Activated CD8-positive, alpha-beta memory T cell treated with anti-CD3 and anti-CD28 coated beads, Interleukin-2, amount 50 U/mL, for 1 hour (primary cell): ENCODE measurements around the gene RGS7.
"Not testable (repeated sequence)": the region's sequence is repeated elsewhere in the genome, so short reads cannot be mapped to it uniquely, and the experiment has no call there.

ENCODE experiments used
- DNase-seq: peaks from one replicate; pipeline ENCODE4 v3.0.0-alpha.2; 2020; ENCODE audit errors: extremely low read depth

RGS7 gene

GRCh38 chr1:240784776-240785175 lies 572.2 kb downstream of the RGS7 start:
- no peak for DNase-seq

DNA sequence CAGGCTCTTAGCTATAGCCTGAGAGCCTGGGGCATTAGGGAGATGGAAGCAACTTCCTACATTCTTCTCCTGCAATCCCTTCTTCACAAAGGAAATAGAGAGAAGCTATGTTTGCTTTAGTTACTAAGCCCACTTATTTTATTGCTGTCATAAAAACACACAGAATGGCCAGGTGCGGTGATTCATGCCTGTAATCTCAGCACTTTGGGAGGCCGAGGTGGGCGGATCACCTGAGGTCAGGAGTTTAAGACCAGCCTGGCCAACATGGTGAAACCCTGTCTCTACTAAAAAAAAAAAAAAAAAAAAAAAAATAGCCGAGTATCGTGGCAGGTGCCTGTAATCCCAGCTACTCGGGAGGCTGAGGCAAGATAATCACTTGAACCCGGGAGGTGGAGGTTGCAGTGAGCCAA lies 573.3 kb downstream of the RGS7 start:
- DNase-seq = not testable (repeated sequence)

DNA sequence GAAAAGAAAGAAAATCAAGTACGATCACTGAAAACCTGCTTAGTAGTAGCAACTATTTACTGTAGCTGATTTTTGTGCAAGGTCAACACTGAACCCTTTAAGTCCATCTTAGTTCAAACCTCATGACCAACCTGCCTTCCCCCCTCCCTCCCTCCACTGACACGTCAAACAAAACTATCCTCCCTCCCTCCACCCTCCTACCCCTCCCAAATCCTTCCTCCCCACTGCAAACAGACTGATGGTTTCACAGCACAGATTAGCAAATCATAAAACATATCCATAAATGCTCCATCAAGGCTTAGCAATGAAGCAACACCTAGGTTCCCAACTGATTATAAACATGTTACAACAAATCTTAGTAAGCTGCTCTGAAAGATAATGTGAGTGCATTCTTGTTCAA lies 580.8 kb downstream of the RGS7 start:
- no peak for DNase-seq

DNA sequence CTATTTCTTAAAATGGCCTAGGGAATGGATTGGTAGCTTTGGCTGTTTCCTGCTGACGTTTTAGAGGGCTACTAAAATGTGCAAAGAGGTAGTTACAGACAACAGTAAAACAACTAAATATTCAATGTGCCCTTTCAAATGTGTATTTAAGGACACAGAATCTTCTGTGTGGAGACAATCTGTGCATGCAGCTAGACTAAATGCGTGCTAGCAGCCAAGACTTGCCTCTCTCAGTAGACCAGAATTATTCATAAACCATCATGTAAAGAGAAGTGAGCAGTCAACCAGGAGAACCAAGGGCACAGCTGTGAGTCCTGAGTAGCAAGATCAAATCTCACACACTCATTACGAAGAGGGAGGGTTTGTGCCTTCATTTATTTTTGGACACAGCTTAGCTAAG lies 584.9 kb downstream of the RGS7 start:
- no peak for DNase-seq

GRCh38 chr1:240771450-240771849 lies 585.6 kb downstream of the RGS7 start:
- DNase-seq = no peak

DNA sequence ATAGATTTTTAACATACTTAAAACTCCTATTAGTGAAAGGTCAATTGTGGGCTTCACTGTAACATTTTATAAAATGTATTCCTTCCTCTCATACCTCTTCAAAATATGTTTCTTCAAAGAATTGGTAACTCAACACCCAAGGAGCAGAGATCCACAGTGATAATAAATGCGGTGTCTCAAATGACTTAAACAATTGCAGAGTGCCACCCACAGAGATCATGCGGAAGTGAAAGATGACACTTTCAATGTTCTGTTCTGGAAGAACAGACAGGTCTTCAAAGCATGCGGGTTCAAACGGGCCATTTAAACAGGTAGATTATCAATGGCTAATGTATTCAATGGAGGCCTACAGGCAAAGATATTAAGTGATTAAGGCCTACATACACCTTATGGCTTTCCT lies 588.0 kb downstream of the RGS7 start:
- DNase-seq = no peak

DNA sequence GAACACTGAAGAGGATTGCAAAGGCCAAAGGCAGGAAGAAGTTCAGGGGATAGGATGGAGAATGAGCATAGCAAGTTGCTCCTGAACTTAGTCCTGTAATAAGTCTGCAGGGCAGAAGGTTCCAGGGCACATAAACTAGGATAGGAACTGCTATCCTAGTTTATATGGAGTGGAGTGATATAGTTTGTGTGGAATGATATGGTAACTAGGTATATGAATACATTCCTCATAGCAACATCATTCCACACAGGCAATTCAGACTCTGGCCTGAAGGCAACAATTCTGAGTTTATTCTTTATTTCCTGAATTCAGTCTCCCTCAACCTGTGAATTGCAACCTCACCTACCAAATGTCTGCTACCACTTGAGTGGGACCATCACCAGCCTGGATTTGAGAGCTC lies 590.2 kb downstream of the RGS7 start:
- no peak for DNase-seq

DNA sequence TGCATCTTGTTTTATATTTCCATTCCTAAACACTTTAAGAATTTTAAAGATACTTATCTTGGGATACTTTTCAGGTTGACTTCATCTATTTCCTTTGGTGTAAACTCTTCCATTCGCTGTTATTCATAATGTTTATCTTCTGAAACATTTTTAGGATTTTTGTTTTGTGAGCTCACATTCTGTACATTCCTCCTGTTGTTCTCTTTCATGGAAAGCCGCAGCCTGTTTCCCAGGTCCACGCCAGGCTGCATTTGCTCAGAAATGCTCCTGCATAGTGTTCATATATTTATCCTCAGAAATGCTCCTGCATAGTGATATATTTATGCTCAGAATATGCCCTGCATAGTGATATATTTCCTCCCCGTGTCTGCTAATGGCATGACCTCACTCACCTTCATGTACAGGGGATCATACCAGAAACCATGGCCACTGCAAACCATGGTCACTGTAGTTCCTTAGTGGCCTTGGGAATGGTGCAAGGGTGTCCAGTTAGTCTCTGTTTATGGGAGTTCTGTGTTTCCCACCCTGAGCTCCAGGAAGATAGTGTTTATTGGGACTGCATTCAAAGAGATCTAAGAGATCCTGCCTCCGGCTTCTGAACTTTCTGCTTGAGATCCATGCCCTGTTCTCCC lies 591.2 kb downstream of the RGS7 start:
- no peak for DNase-seq

DNA sequence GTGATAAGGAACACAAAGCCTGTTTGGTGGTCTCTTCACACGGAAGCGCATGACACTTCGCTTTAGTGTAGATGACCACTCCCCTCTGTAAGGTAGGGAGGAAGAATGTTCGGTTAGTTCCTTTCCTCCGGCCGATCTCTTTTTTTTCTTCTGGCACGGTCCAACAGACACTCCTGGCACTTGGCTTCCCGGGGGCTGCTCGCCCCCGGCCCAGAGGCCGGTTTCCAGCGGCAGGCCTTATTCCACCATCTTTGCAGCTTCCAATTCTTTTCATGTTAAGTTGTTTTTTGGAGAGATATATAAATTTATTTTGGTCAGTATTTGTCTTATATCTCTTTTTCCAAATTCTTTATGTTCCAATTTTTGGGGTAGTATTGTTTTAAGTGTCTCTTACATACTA lies 593.2 kb downstream of the RGS7 start:
- no peak for DNase-seq

- DNase-seq = not testable (repeated sequence)
Observed at GRCh38 chr1:240763095-240763494, 593.9 kb downstream of the RGS7 start.

DNA sequence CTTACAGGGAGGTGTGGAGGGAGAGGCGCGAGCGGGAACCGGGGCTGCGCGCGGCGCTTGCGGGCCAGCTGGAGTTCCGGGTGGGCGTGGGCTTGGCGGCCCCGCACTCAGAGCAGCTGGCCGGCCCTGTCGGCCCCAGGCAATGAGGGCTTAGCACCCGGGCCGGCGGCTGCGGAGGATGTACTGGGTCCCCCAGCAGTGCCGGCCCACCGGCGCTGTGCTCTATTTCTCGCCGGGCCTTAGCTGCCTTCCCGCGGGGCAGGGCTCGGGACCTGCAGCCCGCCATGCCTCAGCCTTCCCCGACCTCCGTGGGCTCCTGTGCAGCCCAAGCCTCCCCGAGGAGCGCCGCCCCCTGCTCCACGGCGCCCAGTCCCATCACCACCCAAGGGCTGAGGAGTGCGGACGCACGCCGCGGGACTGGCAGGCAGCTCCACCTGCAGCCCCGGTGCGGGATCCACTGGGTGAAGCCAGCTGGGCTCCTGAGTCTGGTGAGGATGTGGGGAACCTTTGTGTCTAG lies 594.5 kb downstream of the RGS7 start:
- not testable (repeated sequence) for DNase-seq

DNA sequence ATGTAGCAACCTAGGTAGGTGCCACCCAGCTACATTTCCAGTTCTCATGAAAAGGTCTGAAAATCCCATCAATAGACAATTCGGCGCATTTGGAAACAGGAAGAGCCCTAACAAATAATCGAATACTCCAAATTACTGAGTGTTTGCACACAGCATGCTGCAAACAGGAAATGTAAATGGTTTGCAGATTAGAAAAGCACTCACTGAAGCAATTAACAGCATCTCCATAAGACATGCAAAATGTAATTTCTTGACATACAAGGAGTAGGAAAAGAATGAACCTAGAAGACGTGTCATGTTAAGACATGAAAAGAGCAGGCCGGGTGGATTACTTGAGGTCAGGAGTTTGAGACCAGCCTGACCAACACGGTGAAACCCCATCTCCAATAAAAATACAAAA lies 598.2 kb downstream of the RGS7 start:
- DNase-seq = not testable (repeated sequence)

- no peak for DNase-seq
Observed at GRCh38 chr1:240758296-240758695, 598.7 kb downstream of the RGS7 start.

- DNase-seq = no peak
Observed at GRCh38 chr1:240747907-240748306, 609.1 kb downstream of the RGS7 start.

- no peak for DNase-seq
Observed at GRCh38 chr1:240743705-240744104, 613.3 kb downstream of the RGS7 start.

GRCh38 chr1:240739754-240740153 lies 617.3 kb downstream of the RGS7 start:
- DNase-seq = no peak

- DNase-seq = no peak
Observed at GRCh38 chr1:240739139-240739538, 617.9 kb downstream of the RGS7 start.

GRCh38 chr1:240737766-240738265 lies 619.2 kb downstream of the RGS7 start:
- no peak for DNase-seq

GRCh38 chr1:240737298-240737697 lies 619.7 kb downstream of the RGS7 start:
- no peak for DNase-seq

DNA sequence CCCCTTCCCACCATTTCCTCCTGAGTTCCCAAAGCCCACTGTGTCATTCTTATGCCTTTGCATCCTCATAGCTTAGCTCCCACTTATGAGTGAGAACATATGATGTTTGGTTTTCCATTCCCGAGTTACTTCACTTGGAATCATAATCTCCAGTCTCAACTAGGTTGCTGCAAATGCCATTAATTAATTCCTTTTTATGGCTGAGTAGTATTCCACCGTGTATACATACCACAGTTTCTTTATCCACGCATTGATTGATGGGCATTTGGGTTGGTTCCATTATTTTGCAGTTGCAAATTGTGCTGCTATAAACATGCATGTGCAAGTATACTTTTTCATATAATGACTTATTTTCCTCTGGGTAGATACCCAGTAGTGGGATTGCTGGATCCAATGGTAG lies 622.3 kb downstream of the RGS7 start:
- DNase-seq = not testable (repeated sequence)

DNA sequence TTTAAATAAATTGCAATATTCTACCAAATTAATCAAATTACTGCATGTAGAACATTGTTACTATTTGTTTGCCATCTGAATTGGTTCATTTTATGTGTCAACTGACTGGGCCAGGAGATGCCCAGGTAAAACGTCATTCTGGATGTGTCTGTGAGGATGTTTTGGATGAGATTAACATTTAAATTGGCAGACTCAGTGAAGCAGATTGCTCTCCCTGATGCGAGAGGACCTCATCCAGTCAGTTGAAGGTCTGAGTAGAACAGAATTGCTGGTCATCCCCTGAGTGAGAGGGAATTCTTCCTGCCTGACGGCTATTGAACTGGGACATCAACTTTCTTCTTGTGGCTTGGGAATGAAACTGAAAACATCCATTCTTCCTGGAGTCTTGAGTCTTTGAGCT lies 623.0 kb downstream of the RGS7 start:
- DNase-seq = no peak

GRCh38 chr1:240732390-240732789 lies 624.6 kb downstream of the RGS7 start:
- no peak for DNase-seq
